ENCODE measurements around the gene ADGRV1. TPM values are rescaled to one million over a fixed set of nuclear protein-coding genes. Genes with fewer than 3 reads are reported as not detected.

The ADGRV1 gene
- total and polyA plus RNA-seq, 9 of the 15 experiments (the other 6 are each of a cell fraction or from before 2014, with no cell fraction given): 21.7 to 156 (median 58.2) TPM

- TF ChIP-seq ZBTB33 (CRISPR knock-in tag; IDR thresholded peaks at IDR 0.05): no peak
- peak; percentile 90 for TF ChIP-seq CEBPB (tag; IDR thresholded peaks at IDR 0.05)
- TF ChIP-seq, protein P1, sequence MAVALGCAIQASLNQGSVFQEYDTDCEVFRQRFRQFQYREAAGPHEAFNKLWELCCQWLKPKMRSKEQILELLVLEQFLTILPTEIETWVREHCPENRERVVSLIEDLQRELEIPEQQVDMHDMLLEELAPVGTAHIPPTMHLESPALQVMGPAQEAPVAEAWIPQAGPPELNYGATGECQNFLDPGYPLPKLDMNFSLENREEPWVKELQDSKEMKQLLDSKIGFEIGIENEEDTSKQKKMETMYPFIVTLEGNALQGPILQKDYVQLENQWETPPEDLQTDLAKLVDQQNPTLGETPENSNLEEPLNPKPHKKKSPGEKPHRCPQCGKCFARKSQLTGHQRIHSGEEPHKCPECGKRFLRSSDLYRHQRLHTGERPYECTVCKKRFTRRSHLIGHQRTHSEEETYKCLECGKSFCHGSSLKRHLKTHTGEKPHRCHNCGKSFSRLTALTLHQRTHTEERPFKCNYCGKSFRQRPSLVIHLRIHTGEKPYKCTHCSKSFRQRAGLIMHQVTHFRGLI (CRISPR knock-in tag; IDR thresholded peaks at IDR 0.05): no peak
- TF ChIP-seq, protein P2, sequence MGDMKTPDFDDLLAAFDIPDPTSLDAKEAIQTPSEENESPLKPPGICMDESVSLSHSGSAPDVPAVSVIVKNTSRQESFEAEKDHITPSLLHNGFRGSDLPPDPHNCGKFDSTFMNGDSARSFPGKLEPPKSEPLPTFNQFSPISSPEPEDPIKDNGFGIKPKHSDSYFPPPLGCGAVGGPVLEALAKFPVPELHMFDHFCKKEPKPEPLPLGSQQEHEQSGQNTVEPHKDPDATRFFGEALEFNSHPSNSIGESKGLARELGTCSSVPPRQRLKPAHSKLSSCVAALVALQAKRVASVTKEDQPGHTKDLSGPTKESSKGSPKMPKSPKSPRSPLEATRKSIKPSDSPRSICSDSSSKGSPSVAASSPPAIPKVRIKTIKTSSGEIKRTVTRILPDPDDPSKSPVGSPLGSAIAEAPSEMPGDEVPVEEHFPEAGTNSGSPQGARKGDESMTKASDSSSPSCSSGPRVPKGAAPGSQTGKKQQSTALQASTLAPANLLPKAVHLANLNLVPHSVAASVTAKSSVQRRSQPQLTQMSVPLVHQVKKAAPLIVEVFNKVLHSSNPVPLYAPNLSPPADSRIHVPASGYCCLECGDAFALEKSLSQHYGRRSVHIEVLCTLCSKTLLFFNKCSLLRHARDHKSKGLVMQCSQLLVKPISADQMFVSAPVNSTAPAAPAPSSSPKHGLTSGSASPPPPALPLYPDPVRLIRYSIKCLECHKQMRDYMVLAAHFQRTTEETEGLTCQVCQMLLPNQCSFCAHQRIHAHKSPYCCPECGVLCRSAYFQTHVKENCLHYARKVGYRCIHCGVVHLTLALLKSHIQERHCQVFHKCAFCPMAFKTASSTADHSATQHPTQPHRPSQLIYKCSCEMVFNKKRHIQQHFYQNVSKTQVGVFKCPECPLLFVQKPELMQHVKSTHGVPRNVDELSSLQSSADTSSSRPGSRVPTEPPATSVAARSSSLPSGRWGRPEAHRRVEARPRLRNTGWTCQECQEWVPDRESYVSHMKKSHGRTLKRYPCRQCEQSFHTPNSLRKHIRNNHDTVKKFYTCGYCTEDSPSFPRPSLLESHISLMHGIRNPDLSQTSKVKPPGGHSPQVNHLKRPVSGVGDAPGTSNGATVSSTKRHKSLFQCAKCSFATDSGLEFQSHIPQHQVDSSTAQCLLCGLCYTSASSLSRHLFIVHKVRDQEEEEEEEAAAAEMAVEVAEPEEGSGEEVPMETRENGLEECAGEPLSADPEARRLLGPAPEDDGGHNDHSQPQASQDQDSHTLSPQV (IDR thresholded peaks at IDR 0.05): peak; percentile 50
- no peak for TF ChIP-seq SMARCE1 (IDR thresholded peaks at IDR 0.05)
- no peak for TF ChIP-seq ZNF551 (CRISPR knock-in tag; IDR thresholded peaks at IDR 0.05)
- TF ChIP-seq HDAC8 (tag; IDR thresholded peaks at IDR 0.05): no peak
- no peak for TF ChIP-seq COPS2 (conservative IDR thresholded peaks at IDR 0.05)
- TF ChIP-seq EGR1 (conservative IDR thresholded peaks at IDR 0.05): no peak
- no peak for TF ChIP-seq FOXK1 (CRISPR knock-in tag; IDR thresholded peaks at IDR 0.05; ENCODE audit: borderline replicate concordance)
- TF ChIP-seq, protein P3, sequence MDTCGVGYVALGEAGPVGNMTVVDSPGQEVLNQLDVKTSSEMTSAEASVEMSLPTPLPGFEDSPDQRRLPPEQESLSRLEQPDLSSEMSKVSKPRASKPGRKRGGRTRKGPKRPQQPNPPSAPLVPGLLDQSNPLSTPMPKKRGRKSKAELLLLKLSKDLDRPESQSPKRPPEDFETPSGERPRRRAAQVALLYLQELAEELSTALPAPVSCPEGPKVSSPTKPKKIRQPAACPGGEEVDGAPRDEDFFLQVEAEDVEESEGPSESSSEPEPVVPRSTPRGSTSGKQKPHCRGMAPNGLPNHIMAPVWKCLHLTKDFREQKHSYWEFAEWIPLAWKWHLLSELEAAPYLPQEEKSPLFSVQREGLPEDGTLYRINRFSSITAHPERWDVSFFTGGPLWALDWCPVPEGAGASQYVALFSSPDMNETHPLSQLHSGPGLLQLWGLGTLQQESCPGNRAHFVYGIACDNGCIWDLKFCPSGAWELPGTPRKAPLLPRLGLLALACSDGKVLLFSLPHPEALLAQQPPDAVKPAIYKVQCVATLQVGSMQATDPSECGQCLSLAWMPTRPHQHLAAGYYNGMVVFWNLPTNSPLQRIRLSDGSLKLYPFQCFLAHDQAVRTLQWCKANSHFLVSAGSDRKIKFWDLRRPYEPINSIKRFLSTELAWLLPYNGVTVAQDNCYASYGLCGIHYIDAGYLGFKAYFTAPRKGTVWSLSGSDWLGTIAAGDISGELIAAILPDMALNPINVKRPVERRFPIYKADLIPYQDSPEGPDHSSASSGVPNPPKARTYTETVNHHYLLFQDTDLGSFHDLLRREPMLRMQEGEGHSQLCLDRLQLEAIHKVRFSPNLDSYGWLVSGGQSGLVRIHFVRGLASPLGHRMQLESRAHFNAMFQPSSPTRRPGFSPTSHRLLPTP (IDR thresholded peaks at IDR 0.05; ENCODE audit: borderline replicate concordance, extremely low read depth, insufficient read length): no peak
- TF ChIP-seq PCBP1 (IDR thresholded peaks at IDR 0.05; ENCODE audit: low read depth, low read length, poor library complexity, severe bottlenecking): no peak
- no peak for TF ChIP-seq SAFB2 (IDR thresholded peaks at IDR 0.05; ENCODE audit: borderline replicate concordance, low read depth, low read length, severe bottlenecking)
- TF ChIP-seq, protein P4, sequence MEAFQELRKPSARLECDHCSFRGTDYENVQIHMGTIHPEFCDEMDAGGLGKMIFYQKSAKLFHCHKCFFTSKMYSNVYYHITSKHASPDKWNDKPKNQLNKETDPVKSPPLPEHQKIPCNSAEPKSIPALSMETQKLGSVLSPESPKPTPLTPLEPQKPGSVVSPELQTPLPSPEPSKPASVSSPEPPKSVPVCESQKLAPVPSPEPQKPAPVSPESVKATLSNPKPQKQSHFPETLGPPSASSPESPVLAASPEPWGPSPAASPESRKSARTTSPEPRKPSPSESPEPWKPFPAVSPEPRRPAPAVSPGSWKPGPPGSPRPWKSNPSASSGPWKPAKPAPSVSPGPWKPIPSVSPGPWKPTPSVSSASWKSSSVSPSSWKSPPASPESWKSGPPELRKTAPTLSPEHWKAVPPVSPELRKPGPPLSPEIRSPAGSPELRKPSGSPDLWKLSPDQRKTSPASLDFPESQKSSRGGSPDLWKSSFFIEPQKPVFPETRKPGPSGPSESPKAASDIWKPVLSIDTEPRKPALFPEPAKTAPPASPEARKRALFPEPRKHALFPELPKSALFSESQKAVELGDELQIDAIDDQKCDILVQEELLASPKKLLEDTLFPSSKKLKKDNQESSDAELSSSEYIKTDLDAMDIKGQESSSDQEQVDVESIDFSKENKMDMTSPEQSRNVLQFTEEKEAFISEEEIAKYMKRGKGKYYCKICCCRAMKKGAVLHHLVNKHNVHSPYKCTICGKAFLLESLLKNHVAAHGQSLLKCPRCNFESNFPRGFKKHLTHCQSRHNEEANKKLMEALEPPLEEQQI (IDR thresholded peaks at IDR 0.05): no peak
- no peak for TF ChIP-seq CHCHD3 (CRISPR knock-in tag; IDR thresholded peaks at IDR 0.05)
Measured at GRCh38 chr5:90641528-90641927, 82.9 kb downstream of the ADGRV1 start (continued).

All from K562 (cell line).